AG09309 (cell line): Measurements from ENCODE around the gene EME2.

Experiments used
- DNase-seq: peaks from one replicate; pipeline ENCODE4 v3.0.0-alpha.2; 2010; ENCODE audit warnings: low read depth
- H3K4me3 ChIP-seq: 2 replicates; pipeline ENCODE4 v1.5.1; 2011; ENCODE audit warnings: mild to moderate bottlenecking, low read depth, low read length, moderate library complexity; ENCODE audit not compliant: control insufficient read depth
- TF ChIP-seq, protein P1 (sequence below): IDR thresholded peaks from 2 replicates; pipeline ENCODE4 v1.5.1; 2011; ENCODE audit warnings: mild to moderate bottlenecking, low read depth, low read length, inconsistent platforms; ENCODE audit not compliant: insufficient read depth, control insufficient read depth; ENCODE audit errors: missing control alignments

The EME2 gene

DNA sequence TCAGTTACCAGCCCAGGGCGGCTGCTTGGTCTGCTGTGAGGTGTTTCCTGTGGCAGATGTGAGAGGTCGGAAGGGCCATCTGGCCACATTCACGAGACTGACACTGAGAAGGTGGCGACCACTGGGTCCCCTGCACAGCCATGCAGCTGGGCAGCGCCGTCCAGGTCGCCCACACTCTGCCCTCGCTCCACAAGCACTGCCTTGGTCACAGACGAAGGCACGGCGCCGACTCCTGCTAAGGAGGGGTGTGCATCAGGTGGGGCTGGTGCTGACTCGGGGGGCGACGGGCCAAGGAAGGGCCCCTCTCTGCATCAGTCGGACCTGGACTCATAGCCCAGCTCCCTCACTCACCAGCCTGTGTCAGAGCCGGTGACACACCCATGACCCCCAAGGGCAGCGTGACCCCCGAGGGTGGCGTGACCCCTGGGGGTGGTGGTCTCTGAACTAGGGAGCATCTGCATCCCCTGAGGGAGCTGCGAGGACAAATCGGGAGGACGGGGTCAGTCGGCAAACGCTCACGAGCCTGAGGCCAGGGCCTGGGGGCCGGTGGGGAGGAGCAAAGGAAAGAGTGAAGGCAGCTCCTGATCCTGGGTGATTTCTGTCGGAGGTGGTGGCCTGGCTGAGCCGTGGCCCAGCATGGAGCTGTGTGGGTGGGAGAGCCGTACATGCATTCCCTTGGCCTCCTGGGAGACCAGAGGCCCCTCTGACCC, 31.7 kb upstream of the EME2 start:
- no peak for DNase-seq
- TF ChIP-seq, protein P1, sequence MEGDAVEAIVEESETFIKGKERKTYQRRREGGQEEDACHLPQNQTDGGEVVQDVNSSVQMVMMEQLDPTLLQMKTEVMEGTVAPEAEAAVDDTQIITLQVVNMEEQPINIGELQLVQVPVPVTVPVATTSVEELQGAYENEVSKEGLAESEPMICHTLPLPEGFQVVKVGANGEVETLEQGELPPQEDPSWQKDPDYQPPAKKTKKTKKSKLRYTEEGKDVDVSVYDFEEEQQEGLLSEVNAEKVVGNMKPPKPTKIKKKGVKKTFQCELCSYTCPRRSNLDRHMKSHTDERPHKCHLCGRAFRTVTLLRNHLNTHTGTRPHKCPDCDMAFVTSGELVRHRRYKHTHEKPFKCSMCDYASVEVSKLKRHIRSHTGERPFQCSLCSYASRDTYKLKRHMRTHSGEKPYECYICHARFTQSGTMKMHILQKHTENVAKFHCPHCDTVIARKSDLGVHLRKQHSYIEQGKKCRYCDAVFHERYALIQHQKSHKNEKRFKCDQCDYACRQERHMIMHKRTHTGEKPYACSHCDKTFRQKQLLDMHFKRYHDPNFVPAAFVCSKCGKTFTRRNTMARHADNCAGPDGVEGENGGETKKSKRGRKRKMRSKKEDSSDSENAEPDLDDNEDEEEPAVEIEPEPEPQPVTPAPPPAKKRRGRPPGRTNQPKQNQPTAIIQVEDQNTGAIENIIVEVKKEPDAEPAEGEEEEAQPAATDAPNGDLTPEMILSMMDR = no peak
- no peak overlapping the region for H3K4me3 ChIP-seq

DNA sequence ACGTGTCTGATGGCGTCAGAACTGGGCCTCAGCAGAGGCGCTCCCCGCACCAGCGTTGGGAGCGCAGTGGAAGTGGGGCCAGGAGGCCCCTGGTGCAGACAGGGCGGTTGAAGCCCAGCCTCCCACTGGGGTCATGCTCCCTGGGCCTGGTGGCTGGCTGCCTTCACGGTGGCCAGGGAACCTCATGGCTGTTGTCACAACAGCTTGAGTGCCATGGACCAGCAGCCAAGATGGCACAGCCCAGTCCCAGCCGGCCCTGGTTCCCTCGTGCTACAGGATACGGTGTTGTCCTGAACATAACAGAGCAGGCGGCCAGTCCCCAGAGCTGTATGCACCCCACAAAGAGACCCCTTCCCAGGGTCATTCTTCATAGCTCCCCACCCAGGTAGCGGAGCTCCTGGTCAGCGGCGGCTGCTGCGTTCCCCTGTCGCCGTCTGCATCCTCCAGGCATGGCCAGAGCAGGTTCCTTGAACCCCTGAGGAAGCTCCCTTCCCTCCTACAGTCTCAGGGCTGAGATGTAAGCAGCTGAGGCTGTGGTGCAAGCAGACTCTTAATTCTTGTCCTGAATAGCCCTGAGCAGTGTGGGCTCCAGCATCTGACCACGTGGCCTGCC, 31.0 kb upstream of the EME2 start:
- H3K4me3 ChIP-seq = no peak overlapping the region
- TF ChIP-seq, protein P1 = no peak
- DNase-seq = no peak

DNA sequence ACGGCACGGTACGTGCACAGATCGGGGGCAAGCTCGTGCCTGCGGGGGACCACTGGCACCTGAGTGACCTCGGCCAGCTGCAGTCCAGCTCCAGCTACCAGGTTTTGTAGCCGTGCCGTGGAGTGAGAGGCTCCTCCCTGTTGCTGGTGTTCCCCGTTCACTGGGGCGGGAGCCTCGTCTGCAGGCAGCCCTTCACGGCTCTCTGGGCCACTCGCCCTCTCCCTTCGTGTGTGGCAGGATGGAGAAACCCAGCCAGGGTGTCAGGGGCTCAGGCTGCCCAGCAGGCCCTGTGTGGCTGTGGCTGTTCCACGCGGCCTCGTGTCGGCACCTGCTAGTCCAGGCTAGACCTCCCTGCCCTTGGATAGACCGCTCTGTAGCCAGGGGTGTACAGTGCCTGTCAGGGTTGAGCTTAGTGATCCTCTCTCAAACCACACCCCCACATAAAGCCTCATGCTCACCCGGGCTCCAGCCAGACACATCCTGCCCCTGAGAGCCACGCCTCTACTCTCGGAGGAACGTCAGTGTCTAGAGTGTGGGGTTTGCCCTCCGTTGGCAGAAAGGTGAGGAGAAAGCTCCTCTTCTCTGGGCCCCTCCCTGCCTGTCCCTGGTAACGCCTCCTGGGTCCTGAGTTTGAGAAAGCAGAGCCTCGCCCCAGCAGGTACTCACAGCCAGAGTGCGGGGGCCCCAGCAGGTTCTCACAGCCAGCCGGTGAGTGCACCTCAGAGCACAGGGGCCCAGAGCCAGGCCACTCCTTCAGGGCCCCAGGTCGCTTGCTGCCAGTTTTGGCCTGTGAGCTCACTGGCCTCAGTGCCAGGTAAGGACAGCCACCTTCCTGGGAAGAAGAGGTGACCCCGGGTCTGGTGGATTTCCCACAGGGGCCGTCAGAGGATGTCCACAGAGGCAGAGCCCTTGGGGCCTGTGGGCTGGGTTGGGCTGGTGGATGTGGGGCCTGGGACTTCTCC, 29.0 kb upstream of the EME2 start:
- DNase-seq = no peak
- TF ChIP-seq, protein P1 = no peak

DNA sequence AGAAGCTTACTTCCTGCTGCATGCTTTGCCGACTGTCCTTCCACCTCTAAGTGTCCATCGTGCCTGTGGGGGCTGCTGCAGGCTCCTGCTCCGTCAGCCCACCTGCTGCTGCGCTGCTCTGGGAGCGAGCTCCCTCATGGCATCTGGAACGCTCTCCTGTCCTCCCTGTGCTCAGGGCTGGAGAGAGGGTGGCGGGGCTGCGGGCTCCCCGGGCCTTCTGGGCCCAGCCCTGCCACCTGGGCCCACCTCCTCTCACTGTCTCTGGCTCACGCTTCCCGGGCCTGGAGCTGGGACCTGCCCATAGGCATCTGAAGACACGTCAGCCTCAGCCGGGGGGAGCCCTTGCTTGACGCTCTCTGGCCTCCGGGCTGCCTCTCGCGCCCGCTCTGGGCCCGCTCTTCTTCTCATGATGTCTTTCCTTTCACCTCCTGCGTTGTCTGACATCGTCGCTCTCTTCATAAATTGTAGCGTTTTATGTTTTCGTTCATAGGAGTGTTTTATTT, 28.2 kb upstream of the EME2 start:
- TF ChIP-seq, protein P1 = no peak
- H3K4me3 ChIP-seq = no peak overlapping the region
- no peak for DNase-seq

More for the DNA sequence above, 29.0 kb upstream of the EME2 start:
- no peak overlapping the region for H3K4me3 ChIP-seq

DNA sequence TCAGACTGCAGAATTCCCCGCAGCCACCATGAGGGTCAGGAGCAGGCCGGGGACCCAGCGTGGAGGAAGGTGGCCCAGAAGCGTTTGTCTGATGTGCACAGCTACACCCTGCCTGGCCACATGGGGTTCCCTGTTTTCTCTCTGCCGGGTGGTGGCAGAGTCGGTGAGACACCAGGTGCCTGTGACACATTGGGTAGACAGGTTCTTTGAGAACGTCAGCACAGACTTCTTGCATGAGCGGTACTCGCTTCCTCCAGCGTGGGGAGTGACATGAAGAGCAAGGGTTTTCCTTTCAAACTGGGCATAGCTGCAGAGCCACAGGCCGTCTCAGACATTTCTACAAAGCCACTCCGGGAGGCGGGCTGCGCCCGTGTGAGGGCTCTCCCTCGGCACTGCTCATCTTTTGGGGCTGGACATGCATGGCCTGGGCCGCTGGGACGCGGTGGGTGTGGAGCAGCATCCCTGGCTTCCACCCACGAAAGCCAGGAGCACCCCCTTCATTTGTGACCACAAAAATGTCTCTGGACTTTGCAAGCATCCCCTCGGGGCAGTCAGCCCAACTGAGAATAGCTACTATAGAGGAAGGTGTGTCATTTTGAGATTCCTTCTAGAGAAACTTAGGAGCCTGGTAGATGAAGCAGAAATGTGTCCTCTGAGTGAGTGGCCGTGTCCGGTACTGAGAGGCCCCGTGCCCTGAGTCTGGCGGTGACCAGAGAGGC, 27.3 kb upstream of the EME2 start:
- no peak overlapping the region for H3K4me3 ChIP-seq
- DNase-seq = peak; percentile 29
- TF ChIP-seq, protein P1 = no peak
